ENCODE results near the gene PLEK. TPM values are rescaled to one million over a fixed set of nuclear protein-coding genes. Genes with fewer than 3 reads are reported as not detected.

Gene PLEK
- total RNA-seq, 4 donors from 2014 or later: 1.8 to 46.2 (median 3.4) TPM

DNA sequence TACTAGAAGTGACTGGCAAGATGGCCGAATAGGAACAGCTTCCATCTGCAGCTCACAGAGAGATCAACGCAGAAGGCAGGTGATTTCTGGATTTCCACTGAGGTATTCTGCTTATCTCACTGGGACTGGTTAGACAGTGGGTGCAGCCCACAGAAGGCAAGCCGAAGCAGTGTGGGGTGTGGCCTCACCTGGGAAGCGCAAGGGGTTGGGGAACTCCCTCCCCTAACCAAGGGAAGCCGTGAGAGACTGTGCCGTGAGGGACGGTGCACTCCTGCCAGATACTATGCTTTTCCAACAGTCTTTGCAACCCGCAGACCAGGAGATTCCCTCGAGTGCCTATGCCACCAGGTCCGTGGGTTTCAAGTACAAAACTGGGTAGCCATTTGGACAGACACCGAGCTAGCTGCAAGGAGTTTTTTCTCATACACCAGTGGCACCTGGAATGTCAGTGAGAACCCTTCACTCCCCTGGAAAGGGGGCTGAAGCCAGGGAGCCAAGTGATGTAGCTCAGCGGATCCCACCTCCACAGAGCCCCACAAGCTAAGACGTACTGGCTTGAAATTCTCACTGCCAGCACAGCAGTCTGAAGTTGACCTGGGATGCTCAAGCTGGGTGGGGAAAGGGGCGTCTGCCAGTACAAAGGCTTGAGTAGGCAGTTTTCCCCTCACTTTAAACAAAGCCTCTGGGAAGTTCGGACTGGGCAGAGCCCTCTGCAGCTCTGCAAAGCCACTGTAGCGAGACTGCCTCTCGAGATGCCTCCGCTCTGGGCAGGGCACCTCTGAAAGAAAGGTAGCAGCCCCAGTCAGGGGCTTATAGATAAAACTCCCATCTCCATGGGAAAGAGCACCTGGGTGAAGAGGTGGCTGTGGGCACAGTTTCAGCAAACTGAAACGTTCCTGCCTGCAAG is 40.1 kb downstream of the PLEK start:
- peaks cover 0 to 7% (median 3%) of the 10 kb centered on the region in 4 donors for H3K4me1 ChIP-seq
- no peak overlapping the region for H3K27ac ChIP-seq
- H3K27me3 ChIP-seq: no peaks in the 10 kb centered on the region
- no peak overlapping the region for H3K4me3 ChIP-seq
- TF ChIP-seq, protein P1, sequence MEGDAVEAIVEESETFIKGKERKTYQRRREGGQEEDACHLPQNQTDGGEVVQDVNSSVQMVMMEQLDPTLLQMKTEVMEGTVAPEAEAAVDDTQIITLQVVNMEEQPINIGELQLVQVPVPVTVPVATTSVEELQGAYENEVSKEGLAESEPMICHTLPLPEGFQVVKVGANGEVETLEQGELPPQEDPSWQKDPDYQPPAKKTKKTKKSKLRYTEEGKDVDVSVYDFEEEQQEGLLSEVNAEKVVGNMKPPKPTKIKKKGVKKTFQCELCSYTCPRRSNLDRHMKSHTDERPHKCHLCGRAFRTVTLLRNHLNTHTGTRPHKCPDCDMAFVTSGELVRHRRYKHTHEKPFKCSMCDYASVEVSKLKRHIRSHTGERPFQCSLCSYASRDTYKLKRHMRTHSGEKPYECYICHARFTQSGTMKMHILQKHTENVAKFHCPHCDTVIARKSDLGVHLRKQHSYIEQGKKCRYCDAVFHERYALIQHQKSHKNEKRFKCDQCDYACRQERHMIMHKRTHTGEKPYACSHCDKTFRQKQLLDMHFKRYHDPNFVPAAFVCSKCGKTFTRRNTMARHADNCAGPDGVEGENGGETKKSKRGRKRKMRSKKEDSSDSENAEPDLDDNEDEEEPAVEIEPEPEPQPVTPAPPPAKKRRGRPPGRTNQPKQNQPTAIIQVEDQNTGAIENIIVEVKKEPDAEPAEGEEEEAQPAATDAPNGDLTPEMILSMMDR (IDR thresholded peaks at IDR 0.05): no peak
- no peak for TF ChIP-seq POLR2A (IDR thresholded peaks at IDR 0.05)
- no peaks in the 10 kb centered on the region for H3K36me3 ChIP-seq
- DNase-seq: peak in 1 of 3 donors; percentile 60
- no peaks in the 10 kb centered on the region for H3K9me3 ChIP-seq

DNA sequence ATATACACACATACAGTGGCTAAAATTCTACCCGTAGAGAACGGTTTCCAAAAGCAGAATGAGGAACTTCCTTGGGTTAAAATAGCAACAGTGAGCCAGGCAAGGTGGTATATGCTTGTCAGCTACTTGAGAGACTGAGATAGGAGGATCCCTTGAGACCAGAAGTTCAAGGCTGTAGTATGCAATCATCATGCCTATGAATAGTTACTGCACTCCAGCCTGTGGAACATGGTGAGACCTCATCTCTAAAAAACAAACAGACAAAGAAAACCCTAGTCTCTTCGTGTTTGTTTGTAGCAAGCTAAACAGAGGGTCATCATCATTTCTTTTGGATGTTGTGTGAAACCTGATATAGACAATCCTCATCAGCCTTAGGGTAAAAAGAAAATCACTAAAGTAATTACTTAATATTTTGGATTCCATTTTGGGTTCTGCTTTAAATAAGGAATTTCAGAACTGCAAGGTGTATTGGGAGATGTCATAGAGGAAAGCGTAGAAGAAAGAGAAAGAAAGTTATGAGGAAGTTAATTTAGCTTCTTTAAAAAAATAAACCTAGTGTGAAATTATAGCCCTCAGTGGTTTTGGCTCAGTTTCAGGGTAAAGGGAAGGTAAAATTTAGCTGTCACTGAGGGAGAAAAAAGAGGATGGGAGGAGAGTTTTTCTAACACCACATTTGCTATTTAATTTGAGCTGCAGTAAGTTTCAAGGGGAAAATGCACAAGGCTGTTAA is 46.5 kb downstream of the PLEK start:
- H3K4me3 ChIP-seq: no peak overlapping the region
- no peak for DNase-seq
- TF ChIP-seq POLR2A (IDR thresholded peaks at IDR 0.05): no peak
- TF ChIP-seq, protein P1 (IDR thresholded peaks at IDR 0.05): no peak
- H3K4me1 ChIP-seq: peaks cover 0 to 10% (median 2%) of the 10 kb centered on the region in 4 donors
- no peaks in the 10 kb centered on the region for H3K27me3 ChIP-seq
- H3K27ac ChIP-seq: peak overlapping the region in 2 of 4 donors; percentile 43 to 66
- no peaks in the 10 kb centered on the region for H3K36me3 ChIP-seq
- H3K9me3 ChIP-seq: no peaks in the 10 kb centered on the region

DNA sequence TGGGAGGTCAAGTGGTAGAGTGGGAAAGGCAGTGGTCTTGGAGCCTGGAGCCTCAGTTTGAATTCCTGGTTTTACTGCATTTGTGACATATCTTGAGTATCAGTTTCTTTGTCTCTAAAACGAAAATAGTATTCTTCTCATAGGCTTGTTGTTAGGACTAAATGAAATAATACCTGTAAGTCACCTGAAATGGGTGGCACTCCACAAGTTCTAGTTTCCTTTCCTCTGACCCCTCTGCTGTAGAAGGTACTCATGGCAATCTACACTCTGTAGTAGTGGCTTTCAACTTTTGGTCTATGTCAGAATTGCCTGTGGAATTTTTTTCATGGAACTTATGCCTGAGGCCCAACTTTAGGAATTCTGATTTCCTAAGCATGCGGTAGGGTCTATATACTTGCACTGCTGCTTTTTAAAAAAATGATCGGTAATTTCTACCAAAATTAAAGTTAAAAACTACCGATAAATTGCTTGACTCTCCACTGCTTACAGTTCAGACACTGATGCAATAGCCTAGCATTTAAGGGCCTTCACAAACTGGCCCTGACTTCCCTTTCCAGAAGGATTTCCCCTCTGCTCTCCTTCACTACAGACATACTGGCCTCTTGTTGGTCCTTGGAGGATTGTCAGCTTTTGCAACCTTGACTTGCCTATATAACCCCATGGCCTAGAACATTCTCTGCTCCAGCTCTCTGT is 47.2 kb downstream of the PLEK start:
- H3K4me1 ChIP-seq: peaks cover 0 to 10% (median 2%) of the 10 kb centered on the region in 4 donors
- TF ChIP-seq, protein P1 (IDR thresholded peaks at IDR 0.05): no peak
- TF ChIP-seq POLR2A (IDR thresholded peaks at IDR 0.05): no peak
- no peaks in the 10 kb centered on the region for H3K36me3 ChIP-seq
- no peak overlapping the region for H3K4me3 ChIP-seq
- peak overlapping the region in 2 of 4 donors; percentile 43 to 66 for H3K27ac ChIP-seq
- H3K9me3 ChIP-seq: no peaks in the 10 kb centered on the region
- DNase-seq: no peak
- H3K27me3 ChIP-seq: no peaks in the 10 kb centered on the region

DNA sequence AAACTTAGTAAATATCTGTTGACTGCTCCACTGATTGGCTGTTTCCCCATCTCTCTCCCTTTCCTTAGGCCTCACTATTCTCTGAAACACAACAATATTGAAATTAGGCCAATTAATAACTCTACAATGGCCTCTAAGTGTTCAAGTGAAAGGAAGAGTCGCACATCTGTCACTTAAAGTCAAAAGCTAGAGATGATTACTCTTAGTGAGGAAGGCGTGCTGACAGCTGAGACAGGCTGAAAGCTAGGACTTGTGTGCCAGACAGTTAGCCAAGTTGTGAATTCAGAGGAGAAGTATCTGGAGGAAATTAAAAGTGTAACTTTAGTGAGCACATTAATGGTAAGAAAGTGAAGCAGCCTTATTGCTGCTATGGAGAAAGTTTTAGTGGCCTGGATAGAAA is 48.4 kb downstream of the PLEK start:
- no peak overlapping the region for H3K4me3 ChIP-seq
- no peaks in the 10 kb centered on the region for H3K27me3 ChIP-seq
- no peak overlapping the region for H3K27ac ChIP-seq
- no peak for DNase-seq
- no peaks in the 10 kb centered on the region for H3K9me3 ChIP-seq
- H3K36me3 ChIP-seq: no peaks in the 10 kb centered on the region
- TF ChIP-seq POLR2A (IDR thresholded peaks at IDR 0.05): no peak
- TF ChIP-seq, protein P1 (IDR thresholded peaks at IDR 0.05): no peak
- peaks cover 0 to 10% (median 3%) of the 10 kb centered on the region in 4 donors for H3K4me1 ChIP-seq

DNA sequence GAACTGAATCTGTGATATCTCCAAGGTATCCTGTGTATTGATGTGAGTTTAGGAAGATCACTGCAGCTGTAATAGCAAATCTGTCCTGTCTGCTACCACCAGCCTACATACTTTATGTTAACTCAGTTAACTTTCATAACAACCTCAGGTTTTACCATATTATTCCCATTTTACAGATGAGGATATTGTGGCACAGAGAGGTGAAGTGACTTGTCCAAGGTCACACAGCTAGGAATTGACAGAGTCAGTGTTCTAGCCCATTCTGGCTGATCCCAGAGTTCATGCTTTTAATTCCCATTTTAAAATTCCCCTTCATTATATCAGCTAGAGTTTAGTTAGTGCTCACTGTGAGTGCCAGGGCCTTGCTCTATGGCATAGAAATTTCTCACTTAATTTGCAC is 49.4 kb downstream of the PLEK start:
- no peak for DNase-seq
- Histone ChIP-seq H3K27ac (no peak overlapping the region), H3K9me3 (no peaks in the 10 kb centered on the region), H3K27me3 (no peaks in the 10 kb centered on the region), H3K36me3 (no peaks in the 10 kb centered on the region), H3K4me3 (no peak overlapping the region), H3K4me1 (peaks cover 0 to 14% (median 5%) of the 10 kb centered on the region in 4 donors)
- no peak for TF ChIP-seq POLR2A (IDR thresholded peaks at IDR 0.05)
- TF ChIP-seq, protein P1 (IDR thresholded peaks at IDR 0.05): no peak
